GM10266 (cell line): ENCODE data around the gene IFITM2.
"Not testable (repeated sequence)": the region's sequence is repeated elsewhere in the genome, so short reads cannot be mapped to it uniquely, and the experiment has no call there.

Experiments
- DNase-seq: peaks from one replicate; pipeline ENCODE4 v3.0.0; 2012; ENCODE audit errors: extremely low spot score
- TF ChIP-seq, protein P1 (sequence below): IDR thresholded peaks from 2 replicates; pipeline ENCODE4 v1.5.1; 2012; ENCODE audit warnings: mild to moderate bottlenecking, low read depth; ENCODE audit not compliant: control insufficient read depth, insufficient read depth; ENCODE audit errors: missing control alignments

Gene IFITM2

DNA sequence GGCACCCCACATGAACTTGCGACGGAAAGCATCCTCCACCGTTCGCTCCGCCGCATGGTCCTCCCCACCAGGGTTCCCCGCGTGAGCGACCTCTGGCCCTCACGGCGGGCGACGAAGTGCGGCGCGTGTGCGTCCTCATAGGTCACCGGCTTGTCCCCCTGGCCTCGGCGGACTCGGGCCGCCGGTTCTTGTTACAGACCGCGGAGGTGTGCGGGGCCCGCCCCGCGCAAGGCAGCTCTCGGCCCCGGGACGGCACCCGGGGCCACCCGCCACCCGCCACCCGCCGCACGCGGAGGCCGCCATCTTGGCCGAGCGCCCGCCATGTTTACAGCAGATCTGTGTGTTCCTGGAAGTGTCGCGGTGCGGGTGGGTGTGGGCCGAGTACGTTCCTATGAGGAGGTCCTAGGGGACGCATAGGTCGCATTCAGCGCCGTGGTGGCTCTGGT, 3.5 kb upstream of the IFITM2 start:
- TF ChIP-seq, protein P1, sequence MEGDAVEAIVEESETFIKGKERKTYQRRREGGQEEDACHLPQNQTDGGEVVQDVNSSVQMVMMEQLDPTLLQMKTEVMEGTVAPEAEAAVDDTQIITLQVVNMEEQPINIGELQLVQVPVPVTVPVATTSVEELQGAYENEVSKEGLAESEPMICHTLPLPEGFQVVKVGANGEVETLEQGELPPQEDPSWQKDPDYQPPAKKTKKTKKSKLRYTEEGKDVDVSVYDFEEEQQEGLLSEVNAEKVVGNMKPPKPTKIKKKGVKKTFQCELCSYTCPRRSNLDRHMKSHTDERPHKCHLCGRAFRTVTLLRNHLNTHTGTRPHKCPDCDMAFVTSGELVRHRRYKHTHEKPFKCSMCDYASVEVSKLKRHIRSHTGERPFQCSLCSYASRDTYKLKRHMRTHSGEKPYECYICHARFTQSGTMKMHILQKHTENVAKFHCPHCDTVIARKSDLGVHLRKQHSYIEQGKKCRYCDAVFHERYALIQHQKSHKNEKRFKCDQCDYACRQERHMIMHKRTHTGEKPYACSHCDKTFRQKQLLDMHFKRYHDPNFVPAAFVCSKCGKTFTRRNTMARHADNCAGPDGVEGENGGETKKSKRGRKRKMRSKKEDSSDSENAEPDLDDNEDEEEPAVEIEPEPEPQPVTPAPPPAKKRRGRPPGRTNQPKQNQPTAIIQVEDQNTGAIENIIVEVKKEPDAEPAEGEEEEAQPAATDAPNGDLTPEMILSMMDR, result no peak
- no peak for DNase-seq

DNA sequence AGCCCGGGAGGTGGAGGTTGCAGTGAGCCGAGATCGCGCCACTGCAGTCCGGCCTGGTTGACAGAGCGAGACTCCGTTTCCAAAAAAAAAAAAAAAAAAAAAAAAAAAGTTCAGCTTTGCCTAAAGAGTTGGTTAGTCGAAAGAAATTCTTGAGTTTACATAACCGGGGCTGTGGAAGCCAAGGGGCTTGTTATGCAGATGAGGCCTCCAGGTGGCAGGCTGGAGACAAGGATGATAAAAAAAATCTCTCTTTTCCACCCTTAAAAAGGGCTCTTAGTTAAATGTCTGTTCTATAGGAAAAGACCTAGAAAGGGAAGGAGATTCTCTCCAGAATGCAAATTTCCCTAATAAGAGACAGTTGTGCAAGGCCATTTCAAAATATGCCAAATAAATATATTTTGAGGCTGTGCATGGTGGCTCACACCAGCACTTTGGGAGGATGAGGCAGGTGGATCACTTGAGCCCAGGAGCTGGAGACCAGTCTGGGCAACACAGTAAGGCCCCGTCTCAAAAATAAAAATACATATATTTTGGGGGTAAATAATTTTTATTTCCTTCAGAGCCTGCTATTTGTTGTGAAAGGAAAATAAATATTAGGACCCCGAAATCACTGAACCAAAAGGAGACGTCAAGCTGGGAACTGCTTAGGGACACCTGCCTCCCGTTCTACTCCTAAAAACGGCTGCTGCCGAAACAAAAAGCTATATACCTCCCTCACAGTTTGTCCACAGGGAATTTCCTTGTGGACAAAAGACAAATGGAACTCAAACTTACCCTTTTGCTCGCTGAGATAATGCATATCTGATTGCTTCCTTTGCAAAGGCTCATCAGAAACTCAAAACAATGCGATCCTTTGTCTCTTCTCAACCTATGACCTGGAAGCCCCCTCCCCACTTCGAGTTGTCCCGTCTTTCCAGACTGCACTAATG, 2.4 kb upstream of the IFITM2 start:
- peak; percentile 86 for DNase-seq
- TF ChIP-seq, protein P1, result peak; percentile 66

DNA sequence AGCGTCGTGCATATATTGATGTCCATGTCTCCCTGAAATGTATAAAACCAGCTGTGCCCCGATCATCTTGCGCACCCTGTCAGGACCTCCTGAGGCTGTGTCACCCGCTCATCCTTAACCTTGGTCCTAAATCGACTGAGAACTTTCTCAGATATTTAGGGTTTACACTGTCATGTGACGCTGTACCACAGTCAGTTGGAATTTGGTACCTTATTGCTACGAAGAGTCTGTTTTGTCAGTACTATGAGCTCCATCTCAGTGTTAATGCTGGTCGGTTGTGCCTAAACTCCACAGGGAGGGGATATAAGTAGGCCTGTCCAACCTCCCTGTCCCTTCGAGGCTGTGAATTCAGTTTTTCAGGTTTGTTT, 1.8 kb upstream of the IFITM2 start:
- no peak for DNase-seq
- TF ChIP-seq, protein P1, result no peak

DNA sequence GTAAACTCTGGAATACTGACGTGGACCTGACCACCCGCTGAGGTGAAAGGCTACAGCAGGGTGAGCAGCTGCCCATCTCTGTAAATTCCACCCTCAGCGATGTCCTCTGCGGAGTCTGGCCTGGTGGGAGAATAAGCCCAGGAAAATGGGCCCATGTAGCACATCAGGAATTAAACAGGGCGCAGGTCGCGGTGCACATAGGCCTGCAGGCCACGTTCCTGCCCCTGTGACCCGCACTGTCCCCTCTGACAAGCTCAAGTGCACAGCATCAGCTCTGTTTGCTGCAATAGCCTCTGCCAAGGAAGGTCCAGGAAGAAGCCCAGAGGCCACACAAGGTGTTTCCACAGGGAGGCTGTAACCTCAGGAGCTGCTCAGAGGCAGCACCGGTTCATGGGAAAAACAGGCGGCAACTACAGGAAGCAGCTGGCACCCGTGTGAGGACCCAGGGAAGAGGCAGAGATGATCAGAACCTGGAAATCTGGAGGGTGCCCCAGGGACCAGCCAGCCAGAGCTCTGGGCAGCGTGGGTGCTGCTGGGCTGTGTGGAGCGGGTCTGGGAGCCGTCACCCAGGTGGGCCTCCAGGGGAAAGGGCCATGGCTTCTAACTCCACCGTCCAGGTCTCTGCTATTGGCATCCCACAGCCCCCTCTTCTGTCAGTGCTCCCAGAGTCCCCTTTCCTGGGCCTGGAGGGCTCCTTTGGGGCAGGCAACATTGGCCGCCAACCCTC, 808 bp upstream of the IFITM2 start:
- TF ChIP-seq, protein P1, result no peak

DNA sequence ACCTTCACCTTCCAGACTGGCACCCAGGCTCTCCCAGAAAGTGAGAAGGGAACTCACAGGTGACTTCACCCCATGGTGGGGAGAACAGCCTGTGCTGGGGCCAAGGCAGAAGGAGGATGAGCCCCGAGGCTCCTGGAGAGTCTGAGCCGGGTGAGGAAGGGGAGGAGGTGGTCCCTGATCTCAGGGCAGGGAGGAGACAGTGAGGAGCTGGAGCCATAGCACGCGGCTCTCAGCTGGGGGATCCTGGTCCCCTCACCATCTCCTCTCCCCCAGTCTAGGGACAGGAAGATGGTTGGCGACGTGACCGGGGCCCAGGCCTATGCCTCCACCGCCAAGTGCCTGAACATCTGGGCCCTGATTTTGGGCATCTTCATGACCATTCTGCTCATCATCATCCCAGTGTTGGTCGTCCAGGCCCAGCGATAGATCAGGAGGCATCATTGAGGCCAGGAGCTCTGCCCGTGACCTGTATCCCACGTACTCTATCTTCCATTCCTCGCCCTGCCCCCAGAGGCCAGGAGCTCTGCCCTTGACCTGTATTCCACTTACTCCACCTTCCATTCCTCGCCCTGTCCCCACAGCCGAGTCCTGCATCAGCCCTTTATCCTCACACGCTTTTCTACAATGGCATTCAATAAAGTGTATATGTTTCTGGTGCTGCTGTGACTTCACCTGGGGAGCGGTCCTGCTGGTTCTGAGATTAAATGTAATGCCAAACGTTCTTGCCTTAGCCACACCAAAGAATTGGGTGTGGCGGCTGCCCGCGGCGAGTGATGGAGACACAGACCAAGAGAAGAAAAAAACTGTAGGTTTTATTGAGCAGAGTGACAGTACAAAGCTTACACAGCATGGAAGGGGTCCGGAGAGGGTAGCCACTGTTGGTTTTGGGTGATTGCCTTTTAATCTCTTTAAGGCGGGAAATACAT, 1.4 kb downstream of the IFITM2 start:
- DNase-seq, result not testable (repeated sequence)

More for the DNA sequence above, 808 bp upstream of the IFITM2 start:
- DNase-seq, result no peak

DNA sequence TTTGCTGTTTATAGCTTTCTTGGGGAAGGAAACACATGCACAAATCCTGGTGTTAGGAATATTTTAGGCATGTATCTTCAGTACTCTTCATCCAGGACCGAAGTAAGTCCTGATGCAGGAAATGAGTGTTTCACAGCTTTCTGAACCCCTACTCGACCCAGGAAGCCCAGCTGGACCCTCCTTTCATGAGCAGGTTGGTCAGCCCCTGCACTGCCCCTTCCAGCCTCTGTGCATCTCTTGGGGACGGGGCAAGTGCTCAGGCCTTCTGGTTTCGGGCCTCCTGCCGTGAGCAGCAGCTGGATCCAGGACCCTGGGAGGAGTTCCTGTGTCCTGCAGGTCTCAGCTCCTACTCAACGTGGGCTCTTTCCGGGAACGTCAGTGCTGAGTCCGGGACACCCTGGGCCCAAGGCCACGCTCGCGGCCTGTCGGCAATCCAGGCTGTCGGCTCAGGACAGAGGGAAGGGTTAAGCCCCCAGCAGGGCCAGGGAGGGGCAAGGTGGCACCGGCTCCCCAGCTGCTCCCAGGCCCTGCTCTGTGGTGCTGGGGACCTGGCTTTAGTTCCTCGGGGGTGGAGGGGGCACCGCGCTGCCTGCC, 2.5 kb downstream of the IFITM2 start:
- not testable (repeated sequence) for DNase-seq

DNA sequence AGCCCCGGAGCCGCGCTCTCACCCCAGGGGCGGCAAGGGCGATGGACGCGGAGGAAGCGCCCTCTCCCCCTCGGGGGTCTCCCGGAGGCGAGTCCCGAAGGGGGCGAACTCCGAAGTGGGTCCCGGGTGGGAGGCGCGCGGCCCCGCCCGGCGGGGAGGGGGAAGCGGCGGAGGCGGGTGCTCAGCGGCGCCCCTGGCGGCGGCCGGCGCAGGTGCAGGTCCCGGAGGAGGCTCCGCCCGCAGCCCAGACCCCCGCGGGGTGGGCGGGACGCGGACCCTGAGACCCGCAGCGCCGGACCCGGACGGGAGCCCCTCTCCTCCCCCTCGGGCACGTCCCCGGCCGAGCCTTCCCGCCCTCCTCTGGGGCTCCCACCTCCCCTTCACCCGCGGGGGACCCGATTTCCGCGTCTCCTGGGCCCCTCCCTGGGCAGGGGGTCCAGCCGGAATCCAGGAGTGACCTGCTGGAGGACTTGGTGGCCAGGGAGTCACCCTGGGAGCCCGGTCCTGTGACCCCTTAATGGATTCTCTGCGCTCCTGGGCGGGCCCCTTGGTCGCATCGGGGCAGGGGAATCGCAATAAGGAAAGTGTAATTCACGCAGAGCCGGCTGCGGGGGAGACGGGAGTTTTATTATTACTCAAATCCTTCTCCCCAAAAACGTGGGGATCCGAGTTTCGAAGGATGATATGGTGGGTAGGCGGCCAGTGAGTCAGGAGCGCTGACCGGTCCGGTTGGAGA, 3.6 kb downstream of the IFITM2 start:
- not testable (repeated sequence) for DNase-seq
